Stimulated activated CD8-positive, alpha-beta memory T cell treated with anti-CD3 and anti-CD28 coated beads, Interleukin-12 subunit alpha, Interleukin-12 subunit beta, amount 100 ng/mL, for 1 hour (primary cell): Measurements from ENCODE around the gene HMCN2.

ENCODE experiments used
- DNase-seq: peaks from one replicate; pipeline ENCODE4 v3.0.0-alpha.2; 2020; ENCODE audit warnings: low read depth

HMCN2 gene

GRCh38 chr9:130292106-130292505 lies 26.5 kb downstream of the HMCN2 start:
- no peak for DNase-seq

GRCh38 chr9:130294664-130295063 lies 29.1 kb downstream of the HMCN2 start:
- no peak for DNase-seq

GRCh38 chr9:130295431-130295830 lies 29.9 kb downstream of the HMCN2 start:
- DNase-seq = no peak

DNA sequence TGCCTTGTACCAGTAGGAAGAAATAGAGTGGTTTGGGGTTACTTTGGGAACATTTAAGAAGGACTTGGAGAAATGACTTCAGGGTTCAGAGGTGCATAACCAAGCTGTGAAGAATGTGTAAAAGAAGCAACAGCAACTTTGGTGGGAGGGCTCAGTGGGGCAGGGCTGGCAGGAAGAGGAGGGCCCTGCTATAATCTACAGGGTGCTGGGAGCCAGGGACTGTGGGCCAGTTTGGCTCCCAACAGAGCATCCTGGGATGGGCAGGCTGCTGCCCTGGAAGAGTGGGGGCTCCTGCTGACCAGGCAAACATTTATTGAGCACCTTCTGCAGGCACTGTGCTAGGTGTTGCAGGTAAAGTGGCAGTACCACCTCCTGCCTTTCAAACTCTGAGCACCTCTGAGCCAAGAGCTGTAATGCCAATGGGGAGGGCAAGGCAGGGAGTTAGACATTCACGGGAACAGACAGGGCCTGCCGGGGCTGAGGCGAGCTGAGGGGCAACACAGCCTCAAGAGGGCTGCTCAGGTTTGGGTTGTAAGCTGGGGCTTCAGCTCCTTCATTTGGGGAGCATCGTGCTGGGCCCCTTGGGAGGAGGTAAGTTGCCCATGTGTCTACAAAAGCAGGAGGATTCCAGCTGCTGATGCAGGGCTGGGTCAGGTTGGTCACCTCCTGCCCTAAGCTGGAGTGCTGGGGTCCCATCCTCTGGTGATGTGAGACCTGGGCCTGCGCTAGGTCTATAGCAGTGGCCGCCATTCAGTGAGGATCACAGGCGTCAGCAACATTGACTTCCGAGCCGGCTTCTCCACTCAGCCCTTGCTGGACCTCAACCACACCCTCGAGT lies 30.6 kb downstream of the HMCN2 start:
- no peak for DNase-seq

DNA sequence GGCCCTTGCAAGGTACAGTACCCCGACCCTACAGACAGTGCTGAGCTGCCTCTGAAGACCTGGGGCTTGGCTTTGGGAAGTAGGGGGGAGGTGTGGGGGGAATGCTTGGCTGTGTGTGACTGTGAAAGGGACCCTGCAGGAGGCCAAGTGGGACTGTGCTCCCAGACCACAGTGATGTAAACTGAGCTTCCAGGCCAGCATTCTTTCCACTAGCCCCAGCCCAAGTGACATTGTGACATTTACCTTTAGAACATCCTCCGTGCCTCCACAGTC lies 31.2 kb downstream of the HMCN2 start:
- DNase-seq = no peak

GRCh38 chr9:130297371-130297770 lies 31.8 kb downstream of the HMCN2 start:
- no peak for DNase-seq

GRCh38 chr9:130298662-130299279 lies 33.2 kb downstream of the HMCN2 start:
- DNase-seq = no peak

DNA sequence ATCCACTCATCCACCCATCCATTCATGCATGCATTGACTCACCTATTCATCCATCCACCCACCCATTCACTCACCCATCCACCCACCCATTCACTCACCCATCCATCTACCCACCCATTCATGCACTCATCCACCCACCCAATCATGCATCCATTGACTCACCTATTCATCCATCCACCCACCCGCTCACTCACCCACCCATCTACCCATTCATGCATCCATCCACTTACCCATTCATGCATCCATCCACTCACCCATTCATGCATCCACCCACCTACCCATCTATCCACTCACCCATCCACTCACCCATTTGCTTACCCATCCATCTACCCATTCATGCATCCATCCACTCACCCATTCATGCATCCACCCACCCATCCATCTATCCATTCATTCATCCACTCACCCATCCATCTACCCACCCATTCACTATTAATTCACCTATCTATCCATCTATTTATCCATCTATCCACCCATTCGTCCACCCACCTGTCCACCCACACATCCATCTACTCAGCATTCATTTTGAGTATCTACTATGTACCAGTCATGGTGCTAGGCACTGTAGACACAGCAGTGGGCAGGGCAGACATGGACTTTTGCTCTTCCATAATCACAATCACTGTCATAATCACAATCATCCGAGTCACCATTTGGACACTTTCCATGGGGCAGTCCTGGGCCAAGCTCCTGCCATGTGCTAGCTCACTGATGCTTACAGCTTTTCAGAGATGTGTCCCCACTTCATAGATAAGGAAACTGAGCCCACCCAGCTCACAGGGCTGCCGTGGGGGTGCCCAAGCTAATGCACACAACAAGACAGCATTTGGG lies 34.4 kb downstream of the HMCN2 start:
- DNase-seq = no peak

DNA sequence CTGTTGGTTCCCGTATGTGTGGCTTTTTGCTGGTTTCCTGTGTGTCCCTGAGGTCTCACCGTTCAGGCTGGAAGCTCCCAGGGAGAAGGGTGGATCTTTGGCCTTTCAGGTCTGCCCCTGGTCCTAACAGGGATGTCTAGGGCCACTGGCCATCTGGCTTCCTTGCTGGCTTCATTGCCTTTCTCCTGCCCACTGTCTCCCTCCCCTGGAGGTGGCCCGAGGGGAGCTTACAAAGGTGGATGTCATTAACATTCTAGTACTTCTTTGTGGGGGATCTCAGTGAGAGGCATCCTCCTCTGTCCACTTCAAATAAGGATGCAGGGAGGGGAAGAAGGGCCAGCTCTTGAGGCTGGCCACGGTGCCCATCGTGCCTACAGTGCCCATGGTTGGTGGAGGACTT lies 35.2 kb downstream of the HMCN2 start:
- no peak for DNase-seq

- DNase-seq = no peak
These were observed 36.1 kb downstream of the HMCN2 start for GRCh38 chr9:130301483-130302286.

GRCh38 chr9:130302785-130303612 lies 37.4 kb downstream of the HMCN2 start:
- no peak for DNase-seq

GRCh38 chr9:130303613-130304055 lies 38.1 kb downstream of the HMCN2 start:
- DNase-seq = no peak

GRCh38 chr9:130304116-130304515 lies 38.6 kb downstream of the HMCN2 start:
- no peak for DNase-seq

GRCh38 chr9:130304643-130305042 lies 39.1 kb downstream of the HMCN2 start:
- DNase-seq = no peak

GRCh38 chr9:130305381-130305780 lies 39.8 kb downstream of the HMCN2 start:
- DNase-seq = no peak

GRCh38 chr9:130306823-130307666 lies 41.5 kb downstream of the HMCN2 start:
- no peak for DNase-seq

DNA sequence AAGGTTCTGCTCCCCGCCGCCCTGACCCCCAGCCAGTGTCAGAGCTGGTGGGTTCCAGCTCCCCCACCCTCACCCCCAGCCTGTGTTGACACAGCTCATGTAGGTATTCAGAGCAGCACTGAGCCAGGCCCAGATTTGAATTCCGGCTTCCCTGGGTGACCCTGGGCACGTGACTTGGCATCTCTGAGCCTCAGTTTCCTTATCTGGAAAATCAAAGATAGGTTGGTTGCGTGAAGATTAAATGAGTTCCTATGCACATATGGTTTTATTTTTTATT lies 42.0 kb downstream of the HMCN2 start:
- DNase-seq = no peak

GRCh38 chr9:130308081-130308571 lies 42.6 kb downstream of the HMCN2 start:
- no peak for DNase-seq

DNA sequence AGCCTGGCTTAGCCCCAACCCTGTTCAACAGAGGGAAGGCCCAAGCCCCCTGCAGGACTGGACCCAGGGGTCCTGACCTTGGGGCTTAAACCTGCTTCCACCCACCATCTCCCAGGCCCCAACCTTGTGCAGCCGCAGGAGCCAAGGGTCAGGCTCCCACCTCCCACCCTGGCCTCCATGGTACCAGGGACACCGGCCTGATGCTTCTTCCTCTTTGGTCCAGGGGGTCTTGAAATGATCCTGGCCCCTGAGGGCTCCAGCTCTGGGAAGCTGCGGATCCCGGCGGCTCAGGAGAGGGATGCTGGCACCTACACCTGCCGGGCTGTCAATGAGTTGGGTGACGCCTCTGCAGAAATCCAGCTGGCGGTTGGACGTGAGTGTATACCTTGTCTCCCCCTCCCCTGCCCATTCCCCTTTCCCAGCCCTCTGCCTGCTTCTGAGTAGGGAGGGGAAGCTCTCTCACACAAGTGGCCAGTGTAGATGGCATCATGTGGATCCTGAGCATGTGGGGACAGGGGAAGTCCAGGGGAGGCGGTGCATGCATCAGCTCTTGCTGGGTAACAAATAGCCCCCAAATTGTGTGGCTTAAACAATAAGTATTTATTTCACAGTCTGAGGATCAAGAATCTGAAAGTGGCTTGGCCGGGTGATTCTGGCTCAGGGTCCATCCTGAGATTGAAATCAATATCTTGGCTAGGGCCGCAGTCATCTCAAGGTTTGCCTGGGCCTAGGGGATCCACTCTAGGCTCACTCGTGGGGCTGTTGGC lies 44.3 kb downstream of the HMCN2 start:
- DNase-seq = no peak

GRCh38 chr9:130310456-130310855 lies 44.9 kb downstream of the HMCN2 start:
- DNase-seq = no peak
